ENCODE results near the gene EVI2B.

GRCh38 chr17:31309556-31309955, 4.3 kb downstream of the EVI2B start:
- TF ChIP-seq EZH2 (IDR thresholded peaks at IDR 0.05; ENCODE audit: insufficient read depth, poor library complexity, severe bottlenecking) (no peak), EZH2phosphoT487 (IDR thresholded peaks at IDR 0.05; ENCODE audit: insufficient read depth, low read depth) (no peak)

Measured in GM23248 (cell line).